Left colon (tissue), 2 donors: ENCODE results near the gene LIFR. TPM values are rescaled to one million over a fixed set of nuclear protein-coding genes. Genes with fewer than 3 reads are reported as not detected.

Source experiments
- ATAC-seq: fragments of 200-7000 bp; cut with Tn5 transposase; one replicate; pipeline ENCODE4 v1.9.1; 2020; ENCODE audit warnings: mild to moderate bottlenecking, moderate library complexity
- DNase-seq, 2 donors: peaks; one replicate each; pipeline ENCODE4 v3.0.0-alpha.2; 2020
- intact Hi-C, 2 donors: fragments of 100-400 bp; cut with DNase I in 1 of 2; cut with micrococcal nuclease in 1 of 2; formaldehyde crosslinking; loops; one replicate each; pipeline versions ENCODE4 v1.11.2 to v1.14.0; 2022; cut with DNase I, micrococcal nuclease
- total RNA-seq, 2 donors: library from RNA; stranded (reverse); fragmentation: NEBNext Ultra II Directional; extraction: Animal tissue kit (Norgen Biotek cat#: 25700); gene quantifications; one replicate each; pipeline ENCODE4 v1.2.1, GENCODE V29; 2021
- donor health status: DM: no; HTN: no; CAD: no.
- donor health status: DM: yes; HTN: yes; CAD: no.

LIFR gene
- total RNA-seq, 2 donors from 2014 or later: 8.1 to 18.6 TPM

DNA sequence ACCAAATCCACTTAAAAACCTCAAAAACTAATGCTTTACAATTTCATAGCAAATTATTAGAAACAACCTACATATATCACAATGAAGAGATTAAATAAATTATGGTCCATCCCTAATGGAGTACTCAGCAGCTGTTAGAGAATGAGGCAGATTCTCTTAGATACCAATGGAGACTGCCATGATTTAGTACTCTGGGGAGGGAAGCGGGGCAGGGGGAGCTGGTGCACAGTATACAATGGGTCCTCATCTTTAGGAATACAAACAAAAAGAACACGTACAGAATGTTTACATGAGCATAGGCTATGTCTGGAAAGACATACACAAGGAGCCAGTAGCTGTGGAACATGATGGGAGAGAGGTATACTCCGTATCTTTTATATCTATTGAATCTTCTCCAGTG lies 2.0 kb downstream of the LIFR start:
- ATAC-seq (no peak), DNase-seq (no peak)
- intact Hi-C loops: no loop called here

DNA sequence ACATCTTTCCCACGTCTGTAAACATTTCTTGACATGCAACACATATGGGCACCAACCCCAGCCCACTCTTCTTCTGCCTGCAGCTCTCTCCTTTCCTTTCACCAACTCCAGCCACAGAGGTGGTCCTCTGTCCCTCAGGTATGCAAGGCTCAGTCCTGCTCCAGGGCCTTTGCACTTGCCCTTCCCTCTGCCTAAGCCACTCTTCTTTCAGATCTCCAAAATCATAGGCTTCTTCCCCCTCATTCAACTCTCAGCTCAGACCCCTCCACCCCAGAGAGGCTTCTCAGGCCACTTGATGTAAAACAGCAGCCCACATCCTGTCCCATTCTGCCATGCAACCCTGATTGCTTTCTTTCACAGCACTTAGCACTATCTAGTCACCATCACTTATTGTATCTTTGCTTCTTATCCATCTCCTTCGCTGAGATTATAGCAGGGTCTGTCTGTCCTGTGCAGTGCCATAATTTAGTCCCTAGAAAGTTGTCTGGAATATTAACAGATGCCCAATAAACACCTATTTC lies 3.4 kb downstream of the LIFR start:
- no peak for ATAC-seq
- intact Hi-C loops: no loop called here
- DNase-seq: no peak

- intact Hi-C loops: no loop called here
- DNase-seq (no peak), ATAC-seq (peak; percentile 47)
These were observed 5.1 kb downstream of the LIFR start for GRCh38 chr5:38551030-38552017.

DNA sequence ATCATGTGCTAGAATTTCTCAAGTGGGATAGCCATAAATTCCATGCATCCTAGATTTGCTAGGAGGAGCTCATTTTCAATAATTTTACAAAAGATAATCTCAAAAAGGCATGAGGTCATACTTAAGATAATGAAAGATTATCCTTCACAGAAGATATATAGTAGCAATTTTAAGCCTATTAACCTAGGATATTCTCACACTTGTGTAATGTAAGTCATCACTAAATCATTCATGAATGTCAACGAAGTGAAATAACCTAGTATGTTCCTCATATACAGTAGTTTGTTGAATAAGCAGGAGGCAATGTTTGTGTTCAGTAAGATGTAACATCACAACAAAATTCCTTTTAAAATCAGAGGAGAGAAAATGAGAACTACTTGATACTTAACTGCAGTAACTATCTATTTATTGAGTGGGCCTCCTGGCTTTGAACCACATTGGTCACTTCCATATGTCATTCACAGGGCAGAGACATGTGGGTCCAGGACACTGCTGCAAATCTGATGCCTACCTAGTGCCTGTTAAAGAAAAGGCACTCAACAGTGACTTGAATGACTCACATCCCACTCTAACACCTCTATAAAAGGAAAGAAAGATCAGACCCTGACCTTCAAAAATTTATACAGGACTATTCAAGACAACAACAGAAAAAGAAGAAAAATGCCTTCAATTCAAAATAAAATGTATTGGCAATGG lies 8.2 kb downstream of the LIFR start:
- DNase-seq (no peak), ATAC-seq (no peak)
- intact Hi-C loops: loop anchor here in 1 of 2 donors (10.0 kb wide), 1 partner anchor 103 kb away; no protein-coding TSS in a partner anchor

DNA sequence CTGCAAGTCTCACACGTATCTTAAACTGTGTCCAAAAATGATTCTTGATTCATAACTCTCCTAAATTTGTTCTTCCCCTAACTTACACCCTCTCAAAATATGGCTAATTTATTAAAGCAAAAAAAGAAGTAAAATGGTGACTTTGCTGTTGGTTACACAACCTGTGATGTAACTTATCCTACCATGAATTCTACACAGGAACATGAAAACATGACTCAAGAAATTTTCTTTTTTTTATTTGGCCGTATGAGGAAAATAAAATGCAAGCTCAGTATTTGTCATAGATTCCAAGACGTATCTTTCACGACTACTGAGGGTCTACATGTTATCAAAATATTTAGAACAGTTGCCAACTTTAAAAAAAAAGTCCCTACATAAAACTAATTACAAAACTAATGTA lies 9.2 kb downstream of the LIFR start:
- DNase-seq (no peak), ATAC-seq (no peak)
- intact Hi-C loops: loop anchor here in 1 of 2 donors (10.0 kb wide), 1 partner anchor 102 kb away; no protein-coding TSS in a partner anchor

DNA sequence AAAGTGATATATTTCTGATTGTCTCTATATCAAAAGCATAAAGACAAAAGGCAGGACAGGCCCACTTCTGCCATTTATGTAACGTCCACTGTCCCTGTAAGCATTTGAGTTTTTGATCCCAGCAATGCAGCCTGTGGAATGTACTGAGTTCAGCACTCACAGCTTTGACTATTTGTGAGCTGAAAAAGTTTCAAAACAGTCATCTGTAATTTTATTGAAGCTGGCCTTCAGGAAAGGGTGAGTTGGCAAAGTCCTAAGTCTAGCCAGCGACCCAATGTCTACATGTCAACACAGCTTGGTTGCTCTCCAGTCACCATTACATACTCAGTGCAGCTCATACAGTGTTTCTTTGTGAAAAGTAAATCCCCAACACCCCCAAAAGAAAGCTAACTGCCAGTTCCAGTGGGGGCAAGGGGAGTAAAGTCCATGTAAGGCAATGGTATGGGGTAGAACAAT lies 9.7 kb downstream of the LIFR start:
- intact Hi-C loops: loop anchor here in 1 of 2 donors (10.0 kb wide), 1 partner anchor 102 kb away; no protein-coding TSS in a partner anchor
- ATAC-seq (no peak), DNase-seq (no peak)

- intact Hi-C loops: loop anchor here in 1 of 2 donors (10.0 kb wide), 1 partner anchor 99 kb away; no protein-coding TSS in a partner anchor
- ATAC-seq (no peak), DNase-seq (no peak)
These were observed 12.6 kb downstream of the LIFR start for GRCh38 chr5:38543886-38544285.

GRCh38 chr5:38543074-38543473 lies 13.4 kb downstream of the LIFR start:
- DNase-seq (no peak), ATAC-seq (no peak)
- intact Hi-C loops: loop anchor here in 1 of 2 donors (10.0 kb wide), 1 partner anchor 98 kb away; no protein-coding TSS in a partner anchor

DNA sequence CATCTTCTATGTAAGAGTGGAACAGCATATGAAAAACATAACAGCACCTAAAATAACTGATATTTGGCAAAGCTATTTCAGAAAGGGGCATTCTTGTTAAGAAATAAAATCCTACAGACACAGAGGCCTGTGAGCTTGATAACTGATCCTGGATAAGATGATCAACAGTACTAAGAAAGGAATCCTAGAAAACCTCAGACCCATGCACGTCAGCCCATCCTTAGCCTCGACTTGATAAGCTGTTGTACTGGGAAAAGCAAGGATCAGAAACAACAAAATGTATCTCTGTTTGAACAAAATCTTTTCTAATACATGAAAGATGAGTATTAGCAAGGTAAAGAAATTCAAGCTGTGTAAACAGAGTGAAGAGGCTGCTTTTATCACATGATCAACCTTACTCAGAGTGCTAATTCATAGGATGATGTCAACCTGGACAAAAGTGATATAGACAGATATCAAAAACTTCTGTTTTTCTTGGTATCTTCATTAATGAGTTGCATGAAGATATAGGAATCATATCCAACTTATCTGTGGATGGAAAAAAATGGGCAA lies 15.2 kb downstream of the LIFR start:
- ATAC-seq: no peak
- intact Hi-C loops: loop anchor here in 1 of 2 donors (10.0 kb wide), 1 partner anchor 96 kb away; no protein-coding TSS in a partner anchor
- DNase-seq: no peak

DNA sequence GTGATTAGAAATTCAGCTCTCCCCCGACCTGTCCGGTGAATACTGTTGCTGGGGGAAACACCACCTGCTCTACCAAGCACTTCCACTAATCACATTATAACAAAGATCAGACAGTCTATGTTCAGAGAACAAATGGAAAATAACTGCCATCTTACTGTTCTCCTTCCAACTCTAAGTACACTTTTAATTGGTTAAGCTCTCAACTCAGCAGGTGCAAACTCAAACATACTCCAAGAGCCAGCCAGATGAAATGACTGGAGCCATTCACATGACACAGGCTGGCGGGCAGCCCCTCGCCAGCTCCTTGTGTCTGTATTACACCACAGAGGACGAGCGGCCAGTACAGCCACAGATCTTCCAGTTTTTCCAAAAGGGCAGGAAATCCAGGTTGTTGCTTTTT lies 16.1 kb downstream of the LIFR start:
- intact Hi-C loops: loop anchor here in 1 of 2 donors (10.0 kb wide), 1 partner anchor 96 kb away; no protein-coding TSS in a partner anchor
- DNase-seq (no peak), ATAC-seq (no peak)

DNA sequence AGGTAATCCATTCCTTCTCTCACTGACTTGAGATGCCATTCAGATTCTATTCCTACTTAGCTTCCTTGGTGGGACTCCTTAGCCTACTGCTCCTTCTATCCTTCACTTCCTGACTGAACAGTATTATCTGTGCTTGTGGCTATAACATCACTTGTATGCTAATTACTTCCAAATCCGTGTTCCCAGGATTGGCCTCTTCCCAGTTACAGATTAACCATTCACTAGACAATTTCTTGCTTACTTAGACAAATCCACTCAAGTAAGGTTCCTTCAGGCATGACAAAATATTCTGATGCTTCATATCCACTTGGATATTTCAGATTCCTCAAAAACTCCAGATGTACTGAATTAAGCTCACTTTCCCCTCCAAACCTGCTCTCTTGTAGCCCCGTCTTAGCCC lies 18.3 kb downstream of the LIFR start:
- intact Hi-C loops: no loop called here
- ATAC-seq (no peak), DNase-seq (no peak)

DNA sequence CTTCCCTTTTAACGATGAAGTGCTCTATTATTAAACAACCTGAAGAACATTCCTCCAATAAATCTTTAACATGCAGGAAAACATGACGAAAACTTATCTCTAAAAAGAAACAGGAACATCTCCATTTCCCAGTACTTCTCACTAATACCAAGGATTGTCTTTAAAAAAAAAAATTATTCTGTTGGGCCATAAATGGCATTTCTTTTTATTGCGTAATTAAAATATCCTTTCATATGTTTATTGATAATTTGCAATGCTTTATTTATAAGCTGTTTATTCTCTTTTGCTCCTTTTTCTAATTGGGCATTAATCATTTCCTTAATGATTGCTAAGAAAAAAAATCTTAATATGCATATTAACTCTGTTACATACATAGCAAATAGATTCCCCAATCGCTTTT lies 18.9 kb downstream of the LIFR start:
- intact Hi-C loops: no loop called here
- ATAC-seq: no peak
- no peak for DNase-seq

- intact Hi-C loops: no loop called here
- ATAC-seq: no peak
These were observed 19.5 kb downstream of the LIFR start for GRCh38 chr5:38536968-38537367.

DNA sequence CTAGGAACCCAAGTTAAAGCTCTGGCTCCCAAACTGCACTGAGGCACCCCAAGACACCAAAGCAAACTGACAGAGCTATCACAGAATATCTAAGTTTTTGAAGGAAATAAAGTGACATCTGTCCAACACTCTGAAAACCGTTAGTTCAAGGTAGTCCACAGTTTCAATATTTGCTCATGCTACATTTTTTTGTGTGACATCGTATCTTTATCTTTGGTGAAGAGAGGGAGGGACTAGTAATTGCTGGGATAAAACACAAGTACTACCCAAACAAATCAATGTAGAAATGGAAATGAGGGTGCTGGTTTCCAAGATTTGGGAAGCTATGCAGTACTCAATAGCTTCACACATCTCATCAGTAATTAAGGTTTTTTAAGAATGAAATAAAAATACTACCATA lies 20.6 kb downstream of the LIFR start:
- ATAC-seq: no peak
- DNase-seq: no peak
- intact Hi-C loops: no loop called here

More at GRCh38 chr5:38536968-38537367, 19.5 kb downstream of the LIFR start:
- DNase-seq: no peak

DNA sequence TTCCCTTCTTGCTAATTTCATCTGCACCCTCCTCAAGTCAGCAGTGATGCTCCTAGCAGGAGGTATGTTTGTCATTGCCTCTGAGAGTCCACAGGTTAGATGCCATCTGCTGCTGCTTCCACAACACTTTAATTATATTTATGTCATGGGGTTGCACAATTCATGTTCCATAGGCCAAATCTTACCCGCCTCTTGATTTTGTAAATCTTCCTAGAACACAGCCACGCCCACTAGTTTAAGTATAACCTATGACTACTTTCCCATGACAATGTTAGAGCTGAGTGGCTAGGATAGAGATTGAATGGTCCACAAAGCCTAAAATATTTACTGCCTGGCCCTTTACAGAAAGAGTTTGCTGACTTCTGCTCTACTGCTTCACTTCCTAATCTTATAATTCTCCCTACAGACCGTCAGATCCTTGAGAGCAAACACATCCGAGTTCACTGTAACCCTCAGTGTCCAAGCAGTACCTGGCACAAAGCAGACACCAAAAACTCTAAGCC lies 21.1 kb downstream of the LIFR start:
- ATAC-seq (no peak), DNase-seq (no peak)
- intact Hi-C loops: no loop called here

GRCh38 chr5:38534156-38534453 lies 22.3 kb downstream of the LIFR start:
- DNase-seq (no peak), ATAC-seq (no peak)
- intact Hi-C loops: no loop called here

- ATAC-seq: no peak
- intact Hi-C loops: no loop called here
- no peak for DNase-seq
These were observed 22.9 kb downstream of the LIFR start for GRCh38 chr5:38533286-38534155.

DNA sequence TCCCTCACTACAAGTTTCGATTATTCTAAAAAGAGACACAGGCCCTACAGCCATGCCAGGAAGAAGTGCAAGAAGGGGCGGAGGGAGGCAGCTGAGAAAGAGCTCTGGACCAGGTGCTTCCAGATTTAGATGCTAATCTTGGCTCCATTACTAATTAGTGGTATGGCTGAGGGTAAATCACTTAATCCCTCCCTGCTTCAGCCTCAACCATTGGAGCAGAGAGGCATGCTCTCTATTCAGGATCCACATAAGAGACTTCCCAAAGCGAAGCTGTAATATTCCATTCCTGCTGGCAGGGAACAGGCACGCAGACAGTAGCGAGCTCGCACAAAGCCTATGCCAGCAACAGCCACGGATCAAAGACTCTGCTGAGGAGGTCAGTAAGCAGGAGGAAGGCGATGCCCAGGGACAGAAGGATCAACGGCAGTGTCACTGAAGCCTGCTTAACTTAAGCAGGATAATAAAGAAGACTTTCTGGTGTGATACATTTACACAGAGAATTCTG lies 24.2 kb downstream of the LIFR start:
- no peak for DNase-seq
- intact Hi-C loops: no loop called here
- no peak for ATAC-seq
